B cell (primary cell): Measurements from ENCODE around the gene GRK5.

Experiments
- EZH2 ChIP-seq: IDR thresholded peaks from 2 replicates; pipeline ENCODE4 v1.6.1; 2012; ENCODE audit warnings: borderline replicate concordance, low read depth, mild to moderate bottlenecking, moderate library complexity, low read length; ENCODE audit not compliant: insufficient read depth, poor library complexity, severe bottlenecking
- TF ChIP-seq, protein P1 (sequence below): fragments of 200-600 bp; IDR thresholded peaks from one replicate; pipeline ENCODE4 v1.8.0; 2022; ENCODE audit warnings: antibody characterized with exemption, mild to moderate bottlenecking

GRCh38 chr10:119313024-119313423 lies 105.7 kb downstream of the GRK5 start:
- TF ChIP-seq, protein P1, sequence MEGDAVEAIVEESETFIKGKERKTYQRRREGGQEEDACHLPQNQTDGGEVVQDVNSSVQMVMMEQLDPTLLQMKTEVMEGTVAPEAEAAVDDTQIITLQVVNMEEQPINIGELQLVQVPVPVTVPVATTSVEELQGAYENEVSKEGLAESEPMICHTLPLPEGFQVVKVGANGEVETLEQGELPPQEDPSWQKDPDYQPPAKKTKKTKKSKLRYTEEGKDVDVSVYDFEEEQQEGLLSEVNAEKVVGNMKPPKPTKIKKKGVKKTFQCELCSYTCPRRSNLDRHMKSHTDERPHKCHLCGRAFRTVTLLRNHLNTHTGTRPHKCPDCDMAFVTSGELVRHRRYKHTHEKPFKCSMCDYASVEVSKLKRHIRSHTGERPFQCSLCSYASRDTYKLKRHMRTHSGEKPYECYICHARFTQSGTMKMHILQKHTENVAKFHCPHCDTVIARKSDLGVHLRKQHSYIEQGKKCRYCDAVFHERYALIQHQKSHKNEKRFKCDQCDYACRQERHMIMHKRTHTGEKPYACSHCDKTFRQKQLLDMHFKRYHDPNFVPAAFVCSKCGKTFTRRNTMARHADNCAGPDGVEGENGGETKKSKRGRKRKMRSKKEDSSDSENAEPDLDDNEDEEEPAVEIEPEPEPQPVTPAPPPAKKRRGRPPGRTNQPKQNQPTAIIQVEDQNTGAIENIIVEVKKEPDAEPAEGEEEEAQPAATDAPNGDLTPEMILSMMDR = no peak
- no peak for TF ChIP-seq EZH2
